ENCODE data around the gene FUS.
"Not testable (repeated sequence)": the region's sequence is repeated elsewhere in the genome, so short reads cannot be mapped to it uniquely, and the experiment has no call there.

GRCh38 chr16:31170048-31170447 lies 9.9 kb upstream of the FUS start:
- TF ChIP-seq, protein P1, sequence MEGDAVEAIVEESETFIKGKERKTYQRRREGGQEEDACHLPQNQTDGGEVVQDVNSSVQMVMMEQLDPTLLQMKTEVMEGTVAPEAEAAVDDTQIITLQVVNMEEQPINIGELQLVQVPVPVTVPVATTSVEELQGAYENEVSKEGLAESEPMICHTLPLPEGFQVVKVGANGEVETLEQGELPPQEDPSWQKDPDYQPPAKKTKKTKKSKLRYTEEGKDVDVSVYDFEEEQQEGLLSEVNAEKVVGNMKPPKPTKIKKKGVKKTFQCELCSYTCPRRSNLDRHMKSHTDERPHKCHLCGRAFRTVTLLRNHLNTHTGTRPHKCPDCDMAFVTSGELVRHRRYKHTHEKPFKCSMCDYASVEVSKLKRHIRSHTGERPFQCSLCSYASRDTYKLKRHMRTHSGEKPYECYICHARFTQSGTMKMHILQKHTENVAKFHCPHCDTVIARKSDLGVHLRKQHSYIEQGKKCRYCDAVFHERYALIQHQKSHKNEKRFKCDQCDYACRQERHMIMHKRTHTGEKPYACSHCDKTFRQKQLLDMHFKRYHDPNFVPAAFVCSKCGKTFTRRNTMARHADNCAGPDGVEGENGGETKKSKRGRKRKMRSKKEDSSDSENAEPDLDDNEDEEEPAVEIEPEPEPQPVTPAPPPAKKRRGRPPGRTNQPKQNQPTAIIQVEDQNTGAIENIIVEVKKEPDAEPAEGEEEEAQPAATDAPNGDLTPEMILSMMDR (IDR thresholded peaks at IDR 0.05), result not testable (repeated sequence)
- not testable (repeated sequence) for TF ChIP-seq POLR2A (IDR thresholded peaks at IDR 0.05)

Measured in right lobe of liver (tissue), 4 donors.